HepG2 (cell line): Measurements from ENCODE around the gene MED25. TPM values are rescaled to one million over a fixed set of nuclear protein-coding genes. Genes with fewer than 3 reads are reported as not detected.
A peak's percentile ranks its signal among the peaks of the same experiment; 100 is the strongest.

Experiments used
- ATAC-seq: fragments of 200-7000 bp; cut with Tn5 transposase; 3 replicates; pipeline ENCODE4 v1.9.1; 2020; ENCODE audit warnings: mild to moderate bottlenecking, moderate library complexity
- BruUV-seq: library from RNA; stranded (reverse); fragments of 400-500 nt; replicated peaks from 2 replicates; lab custom pipeline; 2021; lab: Mats Ljungman, UMichigan
- CTCF ChIA-PET: fragments of 300-600 bp; formaldehyde crosslinking; extraction: SDS; loops from one replicate; lab custom pipeline; 2021; ENCODE audit warnings: low total read pairs, inconsistent platforms, low intra/inter-chr PET ratio; lab: Yijun Ruan, JAX
- POLR2A ChIA-PET: fragments of 350-600 bp; sonication (Branson Sonifier 250); formaldehyde crosslinking; loops from one replicate; lab custom pipeline; 2020; ENCODE audit warnings: antibody characterized with exemption, inconsistent platforms; lab: Yijun Ruan, JAX
- DNase-seq: peaks from one replicate; pipeline ENCODE4 v3.0.0-alpha.2; 2015; ENCODE audit warnings: low spot score
- FAIRE-seq: peaks from 3 replicates; lab custom pipeline; 2011; peaks lifted over from hg19 to GRCh38; lab: Jason Lieb, UNC
- H2AFZ ChIP-seq: one replicate; pipeline ENCODE4 v1.6.1; 2011; ENCODE audit warnings: low read length, inconsistent platforms
- H3K27ac ChIP-seq: fragments of 300-600 bp; 3 replicates; pipeline ENCODE4 v1.8.0; 2011; ENCODE audit warnings: mixed run types, mild to moderate bottlenecking, mixed read lengths, low read length, inconsistent platforms; ENCODE audit not compliant: insufficient read depth; ENCODE audit errors: extremely low read length
- H3K27me3 ChIP-seq, 2 experiments: fragments of 200-600 bp in 1 of 2; 2 replicates in 1 of 2; 3 replicates in 1 of 2; pipeline versions ENCODE4 v1.6.0 to v1.8.0; 2011; ENCODE audit warnings: low read length in 2 of 2, mild to moderate bottlenecking in 2 of 2, moderate library complexity in 2 of 2, inconsistent platforms in 1 of 2; ENCODE audit not compliant: insufficient read depth in 2 of 2, control insufficient read depth in 1 of 2
- H3K36me3 ChIP-seq, 2 experiments: fragments of 200-600 bp in 1 of 2; replicated peaks in 1 of 2; 2 replicates in 1 of 2; 3 replicates in 1 of 2; pipeline versions ENCODE4 v1.5.1 to v1.8.0; 2011; ENCODE audit warnings: low read length in 2 of 2, inconsistent platforms in 1 of 2; ENCODE audit not compliant: insufficient read depth in 2 of 2, control insufficient read depth in 1 of 2
- H3K4me1 ChIP-seq: 2 replicates; pipeline ENCODE4 v1.5.1; 2012; ENCODE audit warnings: low read length, inconsistent platforms; ENCODE audit not compliant: insufficient read depth
- H3K4me2 ChIP-seq: 2 replicates; pipeline ENCODE4 v1.6.0; 2011; ENCODE audit warnings: low read depth, low read length, inconsistent platforms
- H3K4me3 ChIP-seq, 3 experiments: fragments of 200-600 bp in 1 of 3; sonication (generic), shearing (Covaris generic) in 1 of 3; replicated peaks in 1 of 3; 2 replicates each; pipeline ENCODE4 v1.5.1; 2011 to 2016; ENCODE audit warnings: low read length in 3 of 3, inconsistent platforms in 2 of 3, low read depth in 2 of 3, mild to moderate bottlenecking in 2 of 3, control low read depth in 1 of 3, mixed read lengths in 1 of 3; ENCODE audit not compliant: insufficient read depth in 1 of 3
- H3K79me2 ChIP-seq: one replicate; pipeline ENCODE4 v1.6.1; 2011; ENCODE audit warnings: low read length, inconsistent platforms; ENCODE audit not compliant: insufficient read depth
- H3K9ac ChIP-seq: 2 replicates; pipeline ENCODE4 v1.6.0; 2011; ENCODE audit warnings: mild to moderate bottlenecking, low read depth, low read length, inconsistent platforms; ENCODE audit not compliant: insufficient read depth
- H3K9me3 ChIP-seq: 2 replicates; pipeline ENCODE4 v1.5.1; 2012; ENCODE audit warnings: mild to moderate bottlenecking, low read length
- H4K20me1 ChIP-seq: 2 replicates; pipeline ENCODE4 v1.6.0; 2011; ENCODE audit warnings: inconsistent platforms, mild to moderate bottlenecking, low read length, moderate library complexity; ENCODE audit not compliant: insufficient read depth
- BHLHE40 ChIP-seq: IDR thresholded peaks from 2 replicates; pipeline ENCODE4 v1.6.1; 2011; ENCODE audit warnings: low read length, improper control_type of control experiment
- BORCS8-MEF2B ChIP-seq: sonication (generic); formaldehyde crosslinking; IDR thresholded peaks from 2 replicates; pipeline ENCODE4 v1.8.0; 2022; ENCODE audit warnings: mild to moderate bottlenecking, missing genetic modification reagents
- FOXO1 ChIP-seq: sonication (generic); formaldehyde crosslinking; IDR thresholded peaks from 2 replicates; pipeline ENCODE4 v1.4.0; 2020; ENCODE audit warnings: missing genetic modification reagents
- LRRFIP1 ChIP-seq: sonication (generic); formaldehyde crosslinking; conservative IDR thresholded peaks from 2 replicates; pipeline ENCODE4 v1.4.0; 2020; ENCODE audit warnings: missing genetic modification reagents
- MEIS1 ChIP-seq: sonication (generic); formaldehyde crosslinking; IDR thresholded peaks from 2 replicates; pipeline ENCODE4 v1.9.0; 2021; ENCODE audit warnings: mild to moderate bottlenecking, missing genetic modification reagents, moderate library complexity, borderline replicate concordance
- PHF20 ChIP-seq: sonication (generic); formaldehyde crosslinking; IDR thresholded peaks from 2 replicates; pipeline ENCODE4 v1.5.0; 2020; ENCODE audit warnings: mild to moderate bottlenecking, missing genetic modification reagents
- ZIK1 ChIP-seq: sonication (generic); formaldehyde crosslinking; IDR thresholded peaks from 2 replicates; pipeline ENCODE4 v1.5.0; 2020; ENCODE audit warnings: mild to moderate bottlenecking, low read depth, missing genetic modification reagents, borderline replicate concordance
- ZNF121 ChIP-seq: sonication (generic); formaldehyde crosslinking; IDR thresholded peaks from 2 replicates; pipeline ENCODE4 v1.5.0; 2020; ENCODE audit warnings: mild to moderate bottlenecking, missing genetic modification reagents
- ZNF232 ChIP-seq: sonication (generic); formaldehyde crosslinking; IDR thresholded peaks from 2 replicates; pipeline ENCODE4 v1.4.0; 2020; ENCODE audit warnings: missing genetic modification reagents, borderline replicate concordance
- ZNF747 ChIP-seq: sonication (generic); formaldehyde crosslinking; IDR thresholded peaks from 2 replicates; pipeline ENCODE4 v1.8.1; 2023; ENCODE audit warnings: missing genetic modification reagents, mild to moderate bottlenecking, borderline replicate concordance
- ZNF773 ChIP-seq: sonication (generic); formaldehyde crosslinking; IDR thresholded peaks from 2 replicates; pipeline ENCODE4 v1.4.0; 2020; ENCODE audit warnings: missing genetic modification reagents, borderline replicate concordance
- whole genome bisulfite sequencing: methylation state at CpG from one replicate; pipeline ENCODE4 v1.1.6; 2017; ENCODE audit warnings: low lambda C conversion rate; 5-methylcytosine and 5-hydroxymethylcytosine counted together
- in situ Hi-C: cut with HindIII; loops from 2 replicates; pipeline ENCODE4 v1.10.0; 2017; ENCODE audit warnings: low pct_unique_long_range_greater_than_20kb; ENCODE audit not compliant: extremely low pct_ligation_motif_present
- intact Hi-C: fragments of 100-400 bp; cut with micrococcal nuclease; formaldehyde crosslinking; loops from one replicate; pipeline ENCODE4 v1.10.0; 2022; ENCODE audit not compliant: unreplicated experiment
- polyA plus RNA-seq, 8 experiments: library from polyadenylated mRNA; depleted of rRNA in 3 of 8; stranded (reverse) in 7 of 8; unstranded in 1 of 8; fragments of >200 nt; fragmentation: Illumina TruSeq in 4 of 8; extraction: Trizol in 4 of 8; gene quantifications; 2 replicates each; pipeline versions ENCODE4 v1.2.1 to v1.2.3, GENCODE V29; 2011 to 2016; ENCODE audit warnings: low read depth in 4 of 8, missing spikeins in 1 of 8, mixed read lengths in 1 of 8; ENCODE audit not compliant: insufficient read depth in 1 of 8
- total RNA-seq, 5 experiments: library from RNA; depleted of rRNA; stranded (reverse); fragments of >200 nt; fragmentation: Illumina TruSeq; extraction: Trizol; gene quantifications; 2 replicates each; pipeline ENCODE4 v1.2.3, GENCODE V29; 2016; ENCODE audit warnings: low read depth in 1 of 5

Gene MED25
- total and polyA plus RNA-seq, 2 of the 13 experiments (the other 11 are each of a cell fraction or from before 2014, with no cell fraction given): 11.1 to 15.1 TPM

GRCh38 chr19:49820125-49820524 lies 2.0 kb downstream of the MED25 start:
- BruUV-seq: TSS peak; percentile 61
- Histone ChIP-seq H3K36me3 (peaks cover 4 to 13% of the 10 kb centered on the region in 2 experiments; a peak in 4 of 5 replicates), H3K9ac (no peak overlapping the region), H3K9me3 (no peaks in the 10 kb centered on the region), H3K27ac (no peak overlapping the region), H3K4me1 (peaks cover 11% of the 10 kb centered on the region), H3K4me3 (no peak overlapping the region), H3K4me2 (no peak overlapping the region), H3K79me2 (peaks cover 20% of the 10 kb centered on the region), H4K20me1 (no peaks in the 10 kb centered on the region), H3K27me3 (no peaks in the 10 kb centered on the region; a peak in 1 of 5 replicates), H2AFZ (no peak overlapping the region)
- 93% methylated on average over 10 of the region's 10 CpGs for WGBS
- ChIA-PET POLR2A (no interaction called here), CTCF (no interaction called here)
- DNase-seq (no peak), ATAC-seq (no peak), FAIRE-seq (no peak)
- TF ChIP-seq BORCS8-MEF2B (CRISPR knock-in tag) (no peak), FOXO1 (CRISPR knock-in tag) (no peak), BHLHE40 (no peak), ZIK1 (CRISPR knock-in tag) (no peak), ZNF747 (no peak), MEIS1 (no peak), PHF20 (CRISPR knock-in tag) (no peak)
- intact Hi-C loops: no loop called here
- in situ Hi-C loops: no loop called here

- Histone ChIP-seq H3K36me3 (peaks cover 5 to 21% of the 10 kb centered on the region in 2 experiments; a peak in 4 of 5 replicates), H3K4me1 (peaks cover 11% of the 10 kb centered on the region), H3K9me3 (no peaks in the 10 kb centered on the region), H3K79me2 (peaks cover 17% of the 10 kb centered on the region), H3K27ac (no peak overlapping the region), H2AFZ (no peak overlapping the region), H4K20me1 (no peaks in the 10 kb centered on the region), H3K4me3 (no peak overlapping the region), H3K27me3 (no peaks in the 10 kb centered on the region), H3K4me2 (no peak overlapping the region), H3K9ac (no peak overlapping the region)
- WGBS: 95% methylated on average over 12 of the region's 12 CpGs
- BruUV-seq: no TSS peak
- no peak for FAIRE-seq
- intact Hi-C loops (no loop called here), in situ Hi-C loops (no loop called here)
- ChIA-PET POLR2A (no interaction called here), CTCF (no interaction called here)
- TF ChIP-seq ZNF121 (CRISPR knock-in tag) (no peak), ZNF232 (CRISPR knock-in tag) (no peak), LRRFIP1 (no peak), ZNF773 (CRISPR knock-in tag) (no peak)
- no peak for DNase-seq
- no peak for ATAC-seq
Measured at GRCh38 chr19:49823472-49823871, 5.4 kb downstream of the MED25 start.
